NT2/D1 (cell line): ENCODE measurements around the gene CD200R1L.

Experiments used
- YY1 ChIP-seq: IDR thresholded peaks from 2 replicates; pipeline ENCODE4 v1.6.1; 2011; ENCODE audit not compliant: insufficient read length, insufficient read depth
- ZNF274 ChIP-seq: IDR thresholded peaks from 2 replicates; pipeline ENCODE4 v1.6.1; 2011; ENCODE audit warnings: mild to moderate bottlenecking, low read depth, low read length

DNA sequence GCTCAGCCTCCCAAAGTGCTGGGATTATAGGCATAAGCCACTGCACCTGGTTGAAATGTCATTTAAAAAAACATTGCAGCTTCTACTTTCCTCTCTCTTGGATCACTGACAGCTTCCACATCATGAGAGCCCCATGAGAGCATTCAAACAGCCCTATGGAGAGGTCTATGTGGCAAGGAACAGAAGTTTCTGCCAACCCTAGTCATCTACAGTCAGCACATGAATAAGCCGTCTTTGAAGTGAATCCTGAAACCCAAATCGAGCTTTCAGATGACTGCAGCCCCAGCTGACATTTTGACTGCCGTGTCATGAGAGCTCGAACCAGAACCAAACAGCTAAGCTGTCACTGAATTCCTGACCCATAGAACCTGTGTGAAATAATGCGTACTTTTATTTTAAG, 39.8 kb downstream of the CD200R1L start:
- no peak for TF ChIP-seq ZNF274
- no peak for TF ChIP-seq YY1
